Hematopoietic multipotent progenitor cell treated with erythropoietin and hydrocortisone succinate and interleukin-3 and kit ligand, for 15 days (in vitro differentiated cells): ENCODE results near the gene CWF19L2.
"Not testable (repeated sequence)": the region's sequence is repeated elsewhere in the genome, so short reads cannot be mapped to it uniquely, and the experiment has no call there.

ENCODE experiments used
- DNase-seq: peaks from one replicate; pipeline ENCODE4 v3.0.0-alpha.2; 2015; ENCODE audit warnings: low spot score

CWF19L2 gene

DNA sequence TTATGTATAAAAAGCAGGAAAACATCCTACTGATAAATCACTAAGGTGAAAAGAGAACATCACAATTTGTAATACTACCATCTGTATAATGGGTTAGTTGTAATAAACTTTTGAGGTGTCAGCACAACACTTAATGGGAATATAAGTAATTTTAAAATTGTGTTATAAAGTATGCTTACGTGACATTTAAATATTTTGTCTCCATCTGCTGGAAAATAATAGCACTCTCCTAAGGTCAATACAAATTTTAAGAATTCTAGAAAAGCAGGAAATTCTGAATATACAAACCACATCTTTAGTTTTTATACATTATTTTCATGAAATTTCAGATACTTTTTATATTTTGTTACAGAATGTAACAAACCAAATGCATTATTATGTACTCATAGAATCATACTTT is 19.5 kb downstream of the CWF19L2 start:
- no peak for DNase-seq

DNA sequence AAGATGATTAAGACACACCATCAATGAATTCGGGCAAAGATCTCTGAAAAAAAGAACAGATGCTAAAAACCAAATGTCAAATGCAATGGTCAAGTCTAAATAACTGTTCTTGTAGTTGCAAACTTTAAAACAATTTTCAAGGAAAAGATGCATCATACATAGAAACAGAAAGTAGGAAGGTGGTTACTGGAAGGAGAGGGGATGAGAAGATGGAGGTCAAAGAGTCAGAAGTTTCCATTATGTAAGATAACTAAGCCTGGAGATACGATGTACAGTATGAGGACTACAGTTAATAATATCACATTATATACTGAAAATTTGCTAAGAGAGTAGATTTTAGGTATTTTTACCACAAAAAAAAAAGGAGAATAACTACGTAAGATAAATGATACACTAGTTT is 27.1 kb downstream of the CWF19L2 start:
- no peak for DNase-seq

DNA sequence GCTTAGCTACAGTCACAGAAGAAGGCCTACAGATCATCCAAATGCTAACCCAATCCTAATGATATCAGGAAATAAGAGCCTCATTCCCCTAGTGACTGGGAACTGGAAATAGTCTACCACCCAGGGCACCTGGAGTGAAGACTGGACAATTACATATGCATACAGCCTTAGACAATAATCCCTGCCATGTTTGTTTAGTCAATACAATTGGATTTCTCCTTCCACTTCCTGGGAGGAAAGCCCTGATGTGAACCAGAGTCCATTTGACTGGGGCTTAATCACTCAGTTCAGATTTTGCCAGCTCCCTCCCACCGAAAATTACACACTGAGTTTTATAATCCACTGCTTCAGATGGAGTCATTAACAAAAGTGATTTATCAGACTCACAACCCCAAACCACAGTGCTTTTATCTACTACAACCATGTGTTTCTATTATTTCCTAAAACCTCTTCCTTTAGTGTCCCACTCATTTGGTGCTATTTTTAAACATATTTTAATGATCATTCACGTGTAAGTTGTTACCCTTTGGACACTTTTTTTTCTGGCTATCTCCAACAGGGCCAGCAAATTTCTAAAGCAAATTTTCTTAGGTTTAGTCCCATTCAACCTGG is 29.9 kb downstream of the CWF19L2 start:
- DNase-seq, result no peak

DNA sequence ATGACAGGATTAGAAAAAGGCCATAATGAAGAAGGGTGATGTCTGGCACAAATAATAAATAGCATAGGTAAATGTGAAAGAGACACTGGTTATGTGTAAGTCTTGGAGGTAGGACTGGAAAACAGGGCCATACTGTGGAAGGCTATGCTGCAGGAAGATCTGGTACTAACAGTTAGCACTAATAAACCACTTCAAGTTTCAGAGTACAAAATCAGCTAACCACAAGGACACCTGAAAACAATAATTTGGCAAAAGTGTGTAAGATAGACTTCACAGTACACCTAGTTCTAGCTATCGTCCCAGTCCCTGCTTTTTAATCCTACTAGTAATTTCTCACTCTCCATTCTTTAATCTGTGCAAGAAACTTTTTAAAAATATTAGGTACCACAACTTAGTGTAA is 44.3 kb downstream of the CWF19L2 start:
- DNase-seq, result no peak

DNA sequence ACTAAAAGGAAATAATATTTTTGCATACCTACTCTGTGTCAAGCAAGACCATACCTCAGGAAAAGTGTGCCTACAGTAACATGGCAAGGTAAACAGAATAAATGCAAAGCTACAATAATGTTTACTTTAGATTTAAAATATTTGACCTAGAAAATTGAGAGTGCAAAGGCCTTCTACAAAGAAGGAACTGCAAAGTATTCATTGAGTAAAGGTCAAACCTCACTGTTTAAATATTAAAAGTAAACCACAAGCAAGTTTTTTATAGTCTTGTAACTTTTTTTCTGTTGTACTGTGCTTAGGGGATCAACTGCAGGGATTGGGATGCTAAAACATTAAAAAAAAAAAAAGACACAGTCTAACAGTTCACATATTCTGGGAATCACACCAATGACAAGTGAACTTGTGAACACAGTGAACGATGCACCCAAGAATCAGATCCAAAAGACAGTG is 48.8 kb downstream of the CWF19L2 start:
- DNase-seq, result no peak

DNA sequence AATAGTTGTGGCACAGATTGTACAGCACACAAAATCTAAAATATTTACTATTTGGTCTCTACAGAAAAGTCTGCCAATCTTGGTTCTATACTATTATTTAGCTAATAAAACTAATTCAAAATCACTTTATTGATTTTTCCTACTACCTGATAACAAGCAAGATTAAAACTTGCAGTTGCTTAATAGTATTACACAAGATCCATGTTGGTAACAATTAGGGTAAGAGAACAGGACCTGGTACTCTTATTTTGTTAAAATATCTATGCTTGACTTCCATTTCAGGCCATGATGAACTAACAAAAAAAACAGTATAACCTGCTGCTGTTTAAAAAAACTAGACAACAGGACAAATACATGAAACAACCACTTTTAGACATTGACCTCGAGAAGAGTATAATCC is 52.4 kb downstream of the CWF19L2 start:
- DNase-seq, result no peak

DNA sequence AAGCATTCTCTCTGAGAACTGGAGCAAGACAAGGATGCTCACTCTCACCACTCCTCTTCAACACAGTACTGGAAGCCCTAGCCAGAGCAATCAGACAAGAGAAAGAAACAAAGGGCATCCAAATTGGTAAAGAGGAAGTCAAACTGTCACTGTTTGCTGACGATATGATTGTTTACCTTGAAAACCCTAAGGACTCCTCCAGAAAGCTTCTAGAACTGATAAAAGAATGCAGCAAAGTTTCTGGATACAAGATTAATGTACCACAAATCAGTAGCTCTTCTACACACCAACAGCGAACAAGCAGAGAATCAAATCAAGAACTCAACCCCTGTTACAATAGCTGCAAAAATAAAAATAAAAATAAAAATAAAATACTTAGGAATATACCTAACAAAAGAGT is 56.5 kb downstream of the CWF19L2 start:
- DNase-seq, result not testable (repeated sequence)

DNA sequence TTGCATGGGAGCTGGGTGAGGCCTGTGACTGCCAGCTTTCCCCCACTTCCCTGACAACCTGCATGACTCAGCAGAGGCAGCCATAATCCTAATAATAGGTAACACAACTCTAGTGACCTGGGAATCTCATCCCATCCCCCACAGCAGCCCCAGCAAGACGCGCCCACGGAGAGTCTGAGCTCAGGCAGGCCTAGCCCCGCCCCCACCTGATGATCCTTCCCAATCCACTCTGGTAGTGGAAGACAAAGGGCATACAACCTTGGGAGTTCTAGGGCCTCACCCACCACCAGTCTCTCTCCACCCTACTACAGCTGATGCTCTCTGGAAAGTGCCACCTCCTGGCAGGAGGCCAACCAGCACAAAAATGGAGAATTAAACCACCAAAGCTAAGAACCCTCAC is 60.3 kb downstream of the CWF19L2 start:
- DNase-seq, result no peak

DNA sequence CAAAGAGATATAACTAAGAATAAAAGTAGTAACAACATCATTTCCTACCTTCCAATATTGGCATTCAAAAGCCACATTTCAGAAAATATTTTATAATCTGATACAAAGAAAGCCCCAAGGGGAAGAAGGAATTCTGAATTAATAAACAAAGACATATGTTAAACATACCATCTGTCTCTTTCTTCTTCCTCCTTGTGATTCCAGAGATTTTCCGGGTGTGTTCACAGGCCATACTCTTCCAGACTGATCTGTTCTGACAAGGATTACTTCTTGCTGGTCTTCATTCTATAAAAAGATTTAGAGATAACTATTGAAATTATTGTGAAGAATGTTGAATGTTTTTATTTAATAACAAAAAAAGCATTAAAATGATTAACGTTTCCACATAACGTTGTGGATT is 65.0 kb downstream of the CWF19L2 start:
- DNase-seq, result no peak

DNA sequence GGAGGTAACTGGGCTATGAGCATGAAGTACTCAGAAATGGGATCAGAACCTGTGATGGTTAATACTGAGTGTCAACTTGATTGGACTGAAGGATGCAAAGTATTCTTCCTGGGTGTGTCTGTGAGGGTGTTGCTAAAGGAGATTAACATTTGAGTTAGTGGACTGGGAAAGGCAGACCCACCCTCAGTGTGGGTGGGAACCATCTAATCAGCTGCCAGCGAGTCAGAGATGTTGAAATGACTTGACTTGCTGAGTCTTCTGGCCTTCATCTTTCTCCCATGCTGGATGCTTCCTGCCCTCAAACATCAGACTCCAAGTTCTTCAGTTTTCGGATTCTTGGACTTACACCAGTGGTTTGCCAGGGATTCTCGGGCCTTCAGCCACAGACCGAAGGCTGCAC is 66.9 kb downstream of the CWF19L2 start:
- DNase-seq, result not testable (repeated sequence)

DNA sequence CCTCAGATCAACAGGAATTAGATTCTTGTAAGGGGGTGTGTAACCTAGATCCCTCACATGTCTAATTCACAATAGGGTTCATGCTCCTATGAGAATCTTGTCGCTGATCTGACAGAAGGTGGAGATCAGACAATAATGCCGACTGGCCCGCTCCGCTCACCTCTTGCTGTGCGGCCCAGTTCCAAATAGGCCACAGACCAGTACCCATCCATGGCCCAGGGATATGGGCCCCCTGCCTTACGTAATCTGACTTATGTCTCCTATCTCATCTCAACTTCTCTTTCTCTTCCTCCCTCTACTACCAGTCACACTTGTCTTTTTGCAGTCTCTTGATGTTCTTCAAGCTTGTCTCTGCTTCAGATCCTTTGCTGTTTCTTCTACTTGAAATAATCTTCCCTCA is 70.0 kb downstream of the CWF19L2 start:
- no peak for DNase-seq

DNA sequence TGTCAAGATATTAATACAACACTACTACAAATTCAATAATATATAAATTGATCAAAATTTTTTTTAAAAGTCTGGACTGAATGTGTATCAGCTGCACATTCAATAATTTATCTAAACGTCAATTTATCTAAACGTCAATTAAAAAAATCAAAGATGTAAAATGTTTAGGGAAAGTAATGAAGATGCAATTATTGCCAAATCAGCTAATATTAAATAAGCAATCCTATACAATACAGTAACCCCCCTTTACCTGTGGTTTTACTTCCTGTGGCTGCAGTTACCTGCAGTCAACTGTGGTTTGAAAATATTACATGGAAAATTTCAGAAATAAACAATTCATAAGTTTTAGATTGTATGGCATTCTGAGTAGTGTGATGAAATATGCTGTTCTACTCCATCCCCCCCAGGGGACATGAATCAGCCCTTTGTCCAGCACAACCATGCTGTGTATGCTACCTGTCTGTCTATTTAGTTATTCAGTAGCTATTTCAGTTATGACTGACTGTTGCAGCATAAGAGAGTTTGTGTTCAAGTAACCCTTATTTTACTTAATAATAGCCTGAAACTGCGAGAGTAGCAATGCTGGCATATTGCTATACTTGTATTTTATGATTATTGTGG is 72.2 kb downstream of the CWF19L2 start:
- no peak for DNase-seq

DNA sequence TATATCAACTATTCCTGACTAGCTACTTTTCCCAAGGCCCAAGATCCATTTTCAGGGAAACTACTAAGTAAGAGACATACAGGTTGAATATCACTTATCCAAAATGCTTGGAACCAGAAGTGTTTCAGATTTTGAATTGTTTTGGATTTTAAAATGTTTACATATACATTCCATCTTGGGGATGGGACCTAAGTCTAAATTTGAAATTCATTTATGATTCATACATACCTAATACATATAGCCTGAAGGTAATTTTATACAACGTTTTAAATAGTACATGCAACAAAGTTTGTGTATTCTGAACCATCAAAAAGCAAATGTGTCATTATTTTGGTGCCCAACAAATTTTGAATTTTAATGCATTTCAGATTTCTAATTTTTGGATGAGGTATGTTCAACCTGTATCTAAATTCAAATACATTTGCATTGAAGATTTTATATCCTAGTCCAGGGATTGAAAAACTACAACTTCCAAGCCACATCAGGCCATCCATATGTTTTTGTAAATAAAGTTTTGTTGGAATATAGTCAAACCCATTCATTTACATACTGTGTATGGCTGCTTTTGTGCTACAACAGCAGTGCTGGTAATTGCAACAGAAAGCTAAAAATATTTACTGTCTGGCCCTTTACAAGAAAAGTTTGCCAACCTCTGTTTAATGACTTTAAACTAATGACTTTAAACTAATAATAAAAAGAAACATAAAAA is 73.3 kb downstream of the CWF19L2 start:
- DNase-seq, result no peak

DNA sequence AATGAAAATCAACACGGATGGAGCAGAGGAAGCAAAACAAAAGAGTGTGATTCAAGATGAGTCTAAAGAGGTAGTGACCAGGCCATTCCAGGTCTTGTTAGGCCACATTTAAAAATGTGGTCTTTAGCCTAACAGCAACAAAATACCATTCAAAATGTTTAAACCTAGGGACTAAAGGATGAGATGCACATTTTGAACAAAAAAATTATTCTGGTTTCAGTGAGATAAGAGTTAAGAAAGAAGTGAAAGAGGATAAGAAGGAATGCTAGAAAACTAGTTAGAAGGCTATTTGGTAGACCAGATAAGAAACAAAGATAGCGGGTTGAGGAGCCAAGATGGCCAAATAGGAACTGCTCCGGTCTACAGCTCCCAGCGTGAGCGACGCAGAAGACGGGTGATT is 85.2 kb downstream of the CWF19L2 start:
- no peak for DNase-seq

DNA sequence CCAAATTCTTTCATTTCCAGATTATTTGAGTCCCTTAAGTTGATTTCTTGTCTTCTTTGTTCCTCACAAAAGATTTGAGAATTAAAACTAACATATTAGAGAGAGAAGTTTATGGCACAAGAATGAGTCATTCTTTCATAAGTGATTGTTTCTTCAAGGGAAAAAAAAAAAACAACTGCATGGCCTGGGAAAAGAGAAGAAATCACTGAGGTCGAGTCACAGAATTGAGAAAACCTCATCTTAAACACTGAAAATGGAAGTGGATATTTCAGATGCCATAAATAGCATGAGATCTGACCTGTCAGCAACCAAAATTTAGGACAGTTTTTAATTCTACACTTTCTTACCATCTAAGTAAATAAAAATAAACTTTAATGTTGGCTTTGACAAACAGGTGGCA is 87.2 kb downstream of the CWF19L2 start:
- DNase-seq, result no peak

DNA sequence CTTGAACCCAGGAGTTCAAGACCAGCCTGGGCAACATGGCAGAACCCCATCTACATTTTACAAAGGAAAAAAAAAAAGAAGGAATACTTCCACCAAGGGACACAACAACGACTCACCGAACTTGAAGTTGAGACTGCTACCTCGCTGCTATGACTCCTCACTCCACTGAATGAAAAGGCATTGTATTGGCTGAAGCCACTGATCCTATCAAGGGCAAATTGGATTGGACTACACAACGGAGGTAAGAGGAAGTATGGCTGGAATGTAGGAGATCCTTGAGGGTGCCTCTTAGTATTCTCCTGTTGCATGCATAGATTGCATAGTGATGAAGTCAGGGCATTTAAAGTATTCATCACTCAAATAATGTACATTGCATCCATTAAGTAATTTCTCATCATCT is 97.9 kb downstream of the CWF19L2 start:
- no peak for DNase-seq

DNA sequence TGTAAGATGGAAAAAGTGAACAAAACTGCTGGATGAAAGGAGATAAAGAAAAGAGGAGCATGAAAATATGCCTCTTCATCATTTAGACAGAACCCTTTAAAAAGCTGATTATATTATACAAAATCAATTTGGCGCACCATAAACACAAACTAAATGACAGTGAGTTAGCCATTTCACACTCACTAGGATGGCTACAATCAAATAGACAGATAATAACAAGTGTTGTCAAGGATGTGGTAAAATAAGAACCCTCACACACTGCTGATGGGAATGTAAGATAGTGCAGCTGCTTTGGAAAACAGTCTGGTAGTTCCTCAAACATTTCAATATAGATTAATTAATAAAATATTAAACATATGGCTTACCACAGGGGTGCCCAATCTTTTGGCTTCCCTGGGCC is 99.7 kb downstream of the CWF19L2 start:
- DNase-seq, result no peak

DNA sequence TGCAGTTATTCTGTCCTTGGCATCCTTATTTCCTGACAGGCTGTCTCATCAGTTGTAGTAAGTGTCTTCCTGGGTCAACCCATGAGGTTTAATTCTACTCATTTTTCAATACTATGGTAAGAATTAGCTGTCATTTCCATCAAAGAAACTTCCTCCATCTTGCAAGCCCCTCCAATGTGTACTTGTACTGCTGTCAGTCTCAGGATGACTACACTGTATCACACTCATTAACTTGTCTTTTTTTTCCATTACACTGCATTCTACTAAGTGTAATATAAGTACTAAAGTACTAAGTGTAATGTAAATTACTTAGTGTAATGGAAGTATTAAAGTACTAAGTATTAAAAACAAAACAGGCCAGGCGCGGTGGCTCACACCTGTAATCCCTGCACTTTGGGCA is 102.8 kb downstream of the CWF19L2 start:
- DNase-seq, result no peak

DNA sequence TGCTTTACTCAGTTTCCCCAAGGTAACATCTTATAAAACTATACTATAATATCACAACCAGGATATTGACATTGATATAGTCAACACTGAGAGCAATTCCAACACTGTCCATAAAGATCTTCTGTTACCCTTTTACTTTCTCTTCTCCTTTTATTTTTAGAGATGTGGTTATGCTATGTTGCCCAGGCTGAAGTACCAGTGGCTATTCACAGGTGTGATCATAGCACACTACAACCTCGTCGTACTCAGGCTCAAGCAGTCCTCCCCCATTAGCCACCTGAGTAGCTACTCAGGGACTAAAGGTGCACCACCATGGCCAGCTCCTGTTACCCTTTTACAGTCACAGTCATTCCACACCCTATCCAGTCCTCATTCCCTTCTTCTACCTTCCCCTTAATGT is 119.7 kb downstream of the CWF19L2 start:
- no peak for DNase-seq

DNA sequence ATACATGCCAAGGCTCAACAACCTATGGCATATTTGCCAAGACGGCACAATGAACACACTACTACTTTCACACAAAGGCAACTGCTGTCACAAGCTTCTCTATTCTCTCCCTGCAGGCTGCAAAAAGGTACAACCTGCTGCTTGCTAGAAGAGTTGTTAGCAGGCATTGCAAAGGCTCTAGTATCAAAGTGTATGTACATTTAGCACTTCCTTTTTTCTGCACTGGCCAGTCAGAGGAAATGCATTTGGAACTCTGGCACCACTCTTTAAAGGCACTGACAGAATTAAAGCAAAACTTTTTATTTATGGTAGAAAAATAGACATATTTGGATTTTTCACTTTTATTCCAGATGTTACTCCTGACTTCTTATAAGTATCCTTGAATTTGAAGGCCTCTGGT is 125.9 kb downstream of the CWF19L2 start:
- DNase-seq, result no peak

DNA sequence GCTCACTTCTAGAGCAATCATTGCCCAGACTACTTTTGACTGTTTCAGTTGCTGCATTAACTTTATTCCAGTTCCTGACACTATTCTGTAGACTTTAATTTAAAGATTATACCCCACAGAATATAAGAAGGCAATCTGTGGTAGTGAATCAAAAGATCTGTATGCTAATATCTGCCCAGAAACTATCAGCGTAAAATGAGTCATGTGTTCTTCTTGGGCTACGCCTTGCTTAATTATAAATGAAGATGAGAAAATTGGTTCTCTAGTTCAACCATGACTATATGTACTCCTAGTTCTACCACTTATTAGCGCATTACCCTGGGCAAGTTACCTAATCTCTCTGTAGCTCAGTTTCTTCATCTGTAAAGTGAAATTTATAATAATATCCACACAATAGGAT is 128.5 kb downstream of the CWF19L2 start:
- DNase-seq, result no peak

DNA sequence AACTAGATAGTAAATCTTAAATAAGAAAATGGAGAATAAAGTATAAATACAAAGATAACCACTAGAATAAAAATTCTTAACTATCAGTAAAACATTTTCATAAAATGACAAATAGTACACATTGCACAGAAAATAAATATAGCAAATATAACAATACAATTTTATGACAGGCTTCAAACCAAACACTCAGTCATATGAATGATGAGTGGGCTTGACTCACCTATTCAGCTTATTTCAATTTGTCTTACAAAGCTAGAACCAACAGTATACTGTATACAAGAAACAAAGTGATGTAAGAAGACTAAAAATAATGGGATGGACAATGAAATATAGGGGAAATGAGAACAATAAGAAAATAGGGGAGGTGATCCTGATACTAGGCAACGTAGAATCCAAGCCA is 141.2 kb downstream of the CWF19L2 start:
- no peak for DNase-seq

DNA sequence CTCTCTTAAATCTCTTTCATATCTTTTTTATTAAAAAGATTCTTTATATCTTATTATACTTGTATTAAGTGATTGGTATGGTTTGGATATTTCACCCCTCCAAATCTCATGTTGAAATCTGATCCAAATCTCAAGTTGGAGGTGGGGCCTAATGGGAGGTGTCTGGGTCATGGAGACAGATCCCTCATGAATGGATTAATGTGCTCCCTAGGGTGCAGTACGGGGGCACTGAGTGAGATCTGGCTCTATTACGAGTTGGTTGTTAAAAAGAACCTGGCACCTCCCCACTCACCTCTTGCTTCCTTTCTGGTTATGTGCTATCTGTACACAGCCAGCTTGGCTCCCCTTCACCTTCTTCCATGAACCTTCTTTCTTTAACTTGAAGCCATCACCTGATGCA is 149.6 kb downstream of the CWF19L2 start:
- no peak for DNase-seq

DNA sequence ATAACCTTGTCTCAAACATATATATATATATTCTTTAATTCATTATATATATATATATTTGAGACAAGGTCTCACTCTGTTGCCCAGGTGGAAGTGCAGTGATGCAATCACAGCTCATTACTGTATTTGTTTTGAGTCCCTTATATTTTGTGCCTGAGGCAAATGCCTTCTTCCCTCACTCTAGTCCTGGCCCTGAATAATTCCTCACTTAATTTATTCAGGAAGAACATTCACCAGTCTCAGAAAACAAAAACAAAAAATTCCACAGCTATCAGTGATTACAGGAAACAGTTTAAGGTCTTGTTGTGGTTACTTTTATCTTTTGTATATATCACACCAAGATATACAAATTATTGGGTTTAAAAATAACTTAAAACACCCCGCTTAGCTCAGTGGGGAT is 155.7 kb downstream of the CWF19L2 start:
- no peak for DNase-seq
